Stimulated activated CD8-positive, alpha-beta memory T cell treated with anti-CD3 and anti-CD28 coated beads, Interleukin-7, amount 100 ng/mL, for 48 hours (primary cell): ENCODE data around the gene SEL1L2.

Source experiments
- DNase-seq, 2 donors: peaks; one replicate each; pipeline ENCODE4 v3.0.0-alpha.2; 2020; ENCODE audit warnings: low read depth in 1 of 2; ENCODE audit errors: extremely low read depth in 1 of 2

The SEL1L2 gene

DNA sequence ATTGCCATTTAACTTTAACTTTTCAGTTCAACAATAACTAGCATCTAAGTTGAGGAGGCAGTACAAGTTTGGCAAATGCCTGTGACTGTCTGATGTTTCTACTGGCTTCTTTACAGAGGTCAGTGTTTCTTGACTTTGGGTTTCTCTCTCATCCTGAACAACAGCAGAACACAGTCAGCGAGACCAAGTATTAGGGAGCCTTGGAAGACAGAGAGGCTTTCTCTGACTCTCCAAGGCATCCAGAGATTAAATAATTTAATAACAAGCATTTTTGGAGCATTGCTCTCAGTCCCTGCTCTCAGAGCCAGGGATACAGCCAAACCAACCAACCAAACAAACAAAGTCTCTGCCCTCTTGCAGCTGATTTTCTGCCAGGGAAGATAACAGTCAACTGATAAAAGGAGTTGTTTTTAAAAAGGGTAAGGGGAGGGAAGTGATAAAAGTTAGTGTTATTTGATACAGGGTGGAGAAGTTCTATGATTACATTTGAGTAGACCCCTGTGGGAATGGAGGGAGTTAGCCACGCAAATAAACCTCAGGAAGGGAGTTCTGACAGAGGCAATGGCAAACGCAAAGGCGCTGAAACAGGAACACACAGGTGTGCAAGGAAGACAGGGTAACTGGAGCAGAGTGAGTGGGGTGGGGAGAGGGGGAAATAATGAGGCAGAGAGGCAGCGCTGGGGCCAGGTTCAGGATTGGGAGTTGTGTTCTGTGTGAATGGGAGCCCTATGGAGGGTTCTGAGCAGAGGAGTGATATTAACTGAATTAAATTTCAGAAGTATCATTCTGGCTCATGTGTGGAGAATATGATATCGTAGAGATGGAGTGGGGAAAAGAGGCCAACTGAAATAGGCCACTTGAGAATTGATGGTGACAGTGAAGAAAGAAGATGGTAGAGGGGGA, 55.2 kb downstream of the SEL1L2 start:
- DNase-seq, result no peak

DNA sequence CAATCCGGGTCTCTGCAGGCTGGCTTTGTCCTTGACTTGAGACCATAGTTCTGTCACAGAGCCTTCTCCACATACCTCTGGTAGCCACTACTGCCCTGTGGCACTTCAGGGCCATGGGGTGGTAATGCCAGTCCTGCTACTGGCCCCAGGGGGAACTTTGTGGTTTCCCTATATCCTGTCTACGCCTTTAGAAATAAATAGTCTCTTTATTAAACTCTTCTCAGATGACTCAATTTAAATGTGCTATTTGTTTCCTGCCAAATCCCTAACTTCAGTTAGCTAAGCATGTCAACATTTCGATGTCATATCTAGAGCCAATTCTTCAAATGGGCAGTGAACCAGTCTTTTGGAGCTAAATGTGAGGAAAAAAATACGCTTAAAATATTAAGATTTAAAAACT, 60.1 kb downstream of the SEL1L2 start:
- DNase-seq, result no peak

DNA sequence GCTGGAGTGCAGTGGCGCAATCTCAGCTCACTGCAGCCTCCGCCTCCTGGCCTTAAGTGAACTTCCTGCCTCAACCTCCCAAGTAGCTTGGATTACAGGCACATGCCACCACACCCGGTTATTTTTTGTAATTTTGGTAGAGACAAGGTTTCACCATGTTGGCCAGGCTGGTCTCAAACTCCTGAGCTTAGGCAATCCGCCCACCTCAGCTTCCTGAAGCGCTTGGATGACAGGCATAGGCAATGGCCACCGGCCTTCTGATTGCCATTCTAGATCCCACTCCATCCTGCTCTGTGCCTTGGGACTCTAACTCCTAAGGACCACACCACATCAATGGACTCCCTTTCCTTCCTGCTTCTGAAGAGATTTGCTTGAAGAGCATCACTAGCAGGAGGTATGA, 60.6 kb downstream of the SEL1L2 start:
- DNase-seq, result no peak

DNA sequence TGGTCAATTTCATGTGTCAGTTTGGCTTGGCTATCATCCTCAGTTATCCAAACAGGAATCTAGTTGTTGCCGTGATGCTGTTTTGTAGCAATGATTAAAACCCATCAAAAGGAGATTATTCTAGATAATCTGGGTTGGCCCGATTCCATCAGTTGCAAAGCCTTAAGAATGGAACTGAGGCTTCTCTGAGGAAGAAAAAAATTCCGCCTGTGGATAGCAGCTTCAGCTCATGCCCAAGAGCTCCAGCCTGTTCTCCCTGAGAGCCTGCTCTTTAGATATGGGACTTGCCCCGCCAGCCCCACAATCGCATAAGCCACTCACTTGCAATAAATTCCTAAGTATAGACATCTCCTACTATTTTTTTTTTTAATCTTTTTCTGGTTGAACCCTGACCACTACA, 61.5 kb downstream of the SEL1L2 start:
- DNase-seq, result no peak

DNA sequence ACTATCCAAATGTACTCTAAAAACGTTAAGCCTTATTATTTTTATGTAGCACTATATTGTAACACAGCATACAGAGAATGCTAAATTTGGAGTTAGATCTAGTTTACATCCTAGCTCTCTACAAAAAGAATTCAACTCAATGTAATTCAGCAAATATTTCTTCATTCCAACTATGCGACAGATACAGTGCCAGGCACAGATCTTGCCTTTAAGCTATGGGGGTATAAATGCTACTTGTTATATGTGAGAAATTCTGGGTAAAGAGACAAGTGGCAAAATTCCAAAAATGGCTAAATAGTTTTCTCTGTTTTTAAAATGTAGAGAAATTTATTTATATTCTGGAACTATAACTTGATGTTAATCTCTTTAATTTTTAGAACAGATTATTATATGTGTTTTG, 63.2 kb downstream of the SEL1L2 start:
- DNase-seq, result no peak

DNA sequence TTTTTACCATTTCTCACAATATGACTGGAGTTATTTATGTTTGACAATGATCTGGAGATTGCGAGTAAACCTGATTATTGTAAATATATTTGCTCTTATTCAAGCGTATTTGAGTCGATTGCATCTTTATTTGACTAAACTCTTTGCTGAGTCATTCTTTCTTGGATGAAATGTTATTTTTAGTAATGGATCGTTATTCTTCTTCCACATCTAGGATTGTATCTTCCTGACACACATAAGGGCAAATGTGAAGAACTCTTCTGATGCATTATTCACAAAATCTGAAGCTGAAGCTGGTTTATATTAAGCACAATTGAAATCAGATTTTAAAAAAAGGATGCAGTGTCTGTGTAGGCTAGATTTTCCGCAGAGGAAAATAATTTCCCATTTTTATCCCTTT, 68.2 kb downstream of the SEL1L2 start:
- DNase-seq, result no peak

DNA sequence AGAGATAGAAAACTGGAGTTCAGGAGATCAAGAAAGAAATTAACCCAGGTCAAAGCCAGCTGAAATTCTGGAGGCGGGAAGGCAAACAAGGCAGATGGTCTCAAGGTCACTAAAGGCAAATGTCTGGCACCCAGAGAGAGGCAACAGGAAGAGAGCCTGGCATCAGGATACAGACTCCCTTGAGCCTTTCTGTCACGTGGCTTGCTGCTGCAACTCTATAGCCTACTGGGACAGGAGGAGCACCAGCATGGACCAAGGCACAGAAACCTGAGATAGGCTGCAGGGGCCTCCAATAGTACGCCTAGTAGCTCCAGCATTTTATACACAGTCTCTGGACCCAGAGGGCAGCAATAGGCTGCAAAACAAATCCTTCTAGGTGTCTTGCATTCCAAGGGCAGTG, 75.1 kb downstream of the SEL1L2 start:
- no peak for DNase-seq

DNA sequence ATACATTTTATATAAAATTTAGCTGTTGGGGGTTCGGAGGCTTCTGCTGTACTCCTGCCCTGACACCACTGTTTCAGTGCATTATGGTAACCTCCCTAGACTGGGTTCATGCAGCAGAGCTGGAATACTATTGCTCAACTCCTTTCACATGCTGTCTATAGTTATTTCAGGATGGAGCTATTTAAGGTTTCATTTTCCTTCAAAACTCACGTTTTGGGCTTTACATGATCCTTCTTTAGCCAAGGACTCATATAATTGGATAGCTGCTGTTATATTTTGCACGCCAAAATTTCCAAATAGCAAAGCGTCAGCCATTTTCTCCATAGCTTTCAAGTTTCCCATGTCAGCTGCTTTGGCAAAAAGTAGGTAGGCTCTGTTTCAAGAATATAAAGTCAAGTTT, 76.8 kb downstream of the SEL1L2 start:
- no peak for DNase-seq

DNA sequence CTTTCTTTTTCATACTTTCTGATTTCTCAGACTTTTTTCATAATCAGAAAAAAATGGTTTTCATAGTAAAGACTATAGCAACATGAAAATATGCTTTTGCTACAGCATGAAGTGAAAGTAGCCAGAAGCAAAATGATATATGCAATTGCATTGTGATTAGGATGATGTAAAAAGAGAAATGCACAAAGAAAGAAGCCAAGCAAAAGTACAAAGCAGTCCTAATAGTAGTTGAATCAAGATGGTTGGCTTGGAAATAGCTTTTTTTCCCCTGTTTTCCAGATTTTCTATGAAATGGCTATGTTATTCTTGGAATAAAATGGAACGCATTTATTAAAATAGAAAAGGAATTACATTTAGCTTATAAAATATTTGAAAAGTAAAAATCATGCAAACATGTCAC, 77.3 kb downstream of the SEL1L2 start:
- no peak for DNase-seq

DNA sequence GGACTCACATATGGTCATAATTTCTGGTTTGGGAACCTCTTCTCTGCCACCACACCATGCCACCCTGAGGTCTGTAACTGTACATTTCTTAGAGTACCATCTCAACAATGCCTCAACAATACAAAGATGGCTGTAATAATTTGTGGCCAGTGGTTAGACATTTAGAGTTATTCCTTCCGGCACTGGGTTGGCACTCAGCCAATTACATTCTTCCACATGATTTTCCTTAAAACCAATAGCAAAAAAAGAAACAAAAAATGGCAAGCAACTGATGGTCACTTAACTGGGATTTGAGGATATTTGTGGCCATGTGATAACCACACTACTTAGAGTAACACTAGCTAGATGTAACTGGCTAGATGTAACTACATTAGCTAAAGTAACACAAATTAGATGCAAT, 79.9 kb downstream of the SEL1L2 start:
- DNase-seq, result no peak

DNA sequence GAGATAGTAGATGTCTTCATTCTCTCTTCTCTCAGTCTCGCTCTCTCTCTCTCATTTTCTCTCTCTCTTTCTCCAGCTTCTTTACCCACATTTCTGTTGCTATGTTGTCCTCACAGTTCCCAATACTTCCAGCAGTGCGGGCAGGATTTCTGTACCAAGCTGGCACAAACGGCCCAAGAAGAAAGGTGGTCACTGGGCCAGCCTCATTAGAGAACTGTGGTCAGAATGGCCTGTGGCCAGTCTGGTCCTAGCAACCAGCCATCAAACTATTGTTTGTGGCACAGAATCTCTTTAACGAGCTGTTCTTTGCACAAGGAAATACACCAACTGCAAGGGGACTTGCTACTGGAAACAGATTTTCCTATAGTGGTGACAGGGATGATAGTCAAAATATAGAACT, 81.3 kb downstream of the SEL1L2 start:
- DNase-seq, result no peak

DNA sequence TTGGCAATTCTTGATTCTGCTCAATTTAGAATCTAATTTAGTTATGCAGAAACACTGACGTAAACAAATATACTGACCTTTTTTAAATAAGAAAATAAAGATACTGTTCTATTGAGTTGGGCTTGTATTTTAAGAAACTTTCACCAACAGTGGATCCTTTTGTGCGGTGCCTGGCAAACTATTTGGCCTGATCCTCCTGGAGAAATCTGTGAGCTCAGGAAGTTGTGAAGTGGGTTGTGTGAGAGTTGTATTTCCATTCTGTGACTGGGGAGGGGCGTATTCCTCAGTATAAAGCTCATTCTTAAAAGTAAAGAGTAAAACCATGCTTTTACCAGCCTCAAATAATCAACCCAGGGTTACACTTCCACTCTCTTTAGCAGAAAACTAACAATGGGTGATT, 85.6 kb downstream of the SEL1L2 start:
- DNase-seq, result no peak

DNA sequence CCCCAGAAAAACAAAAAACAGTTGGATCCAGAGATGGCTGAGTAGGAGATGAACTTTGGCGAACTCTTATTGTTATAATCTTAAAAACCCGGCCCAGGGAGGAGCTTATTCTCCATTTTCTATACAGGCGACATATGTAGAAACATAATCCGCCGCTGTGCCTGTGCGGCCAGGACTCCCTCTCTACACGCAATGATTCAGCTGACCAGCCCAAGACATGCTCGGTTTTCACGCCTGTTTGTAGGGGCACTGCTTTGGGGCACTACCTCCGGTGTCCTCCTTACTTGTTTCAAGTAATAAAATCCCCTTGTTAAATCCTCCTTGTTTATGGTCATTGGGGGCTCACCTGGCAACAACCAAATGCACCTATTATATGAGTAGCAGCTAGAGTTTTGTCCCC, 89.9 kb downstream of the SEL1L2 start:
- no peak for DNase-seq

DNA sequence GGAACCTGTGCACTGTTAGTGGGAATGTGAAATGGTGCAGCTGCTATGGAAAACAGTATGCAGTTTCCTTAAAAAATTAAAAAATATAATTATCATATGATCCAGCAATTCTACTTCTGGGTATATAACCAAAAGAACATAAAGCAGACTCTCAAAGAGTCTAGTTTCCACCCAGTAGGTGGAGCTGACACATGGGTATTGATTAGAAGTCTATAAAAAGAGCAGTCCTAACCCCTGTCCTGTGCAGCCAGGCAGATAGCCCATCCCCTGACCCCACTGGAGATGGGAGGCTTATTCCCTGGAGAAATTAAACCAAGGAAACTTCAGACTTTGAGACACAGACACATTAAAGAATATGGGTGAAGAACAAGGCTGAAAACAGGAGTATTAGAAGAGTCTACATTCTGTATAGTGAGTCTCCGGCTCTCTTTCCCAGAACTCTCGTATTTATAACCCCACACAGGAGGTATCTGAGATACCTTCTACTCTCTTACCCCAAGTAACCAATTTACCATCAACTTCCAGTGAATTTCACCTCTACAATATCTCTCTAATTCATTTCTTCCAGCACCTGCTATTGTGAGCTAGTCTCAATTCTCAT, 92.3 kb downstream of the SEL1L2 start:
- no peak for DNase-seq

DNA sequence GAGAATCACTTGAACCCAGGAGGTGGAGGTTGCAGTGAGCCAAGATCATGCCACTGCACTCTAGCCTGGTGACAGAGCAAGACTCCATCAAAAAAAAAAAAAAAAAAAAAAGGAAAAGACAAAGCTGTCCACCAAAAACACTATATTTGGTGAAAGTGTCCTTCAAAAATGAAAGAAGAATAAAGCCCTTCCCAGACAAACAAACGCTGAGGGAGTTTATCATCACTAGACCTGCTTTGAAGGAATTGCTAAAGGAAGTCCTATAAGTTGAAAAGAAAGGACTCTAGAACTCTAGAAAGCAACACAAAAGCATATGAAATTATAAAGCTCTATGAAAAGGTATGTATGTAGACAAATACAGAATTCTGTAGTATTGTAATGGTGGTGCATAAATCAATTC, 98.8 kb downstream of the SEL1L2 start:
- no peak for DNase-seq

DNA sequence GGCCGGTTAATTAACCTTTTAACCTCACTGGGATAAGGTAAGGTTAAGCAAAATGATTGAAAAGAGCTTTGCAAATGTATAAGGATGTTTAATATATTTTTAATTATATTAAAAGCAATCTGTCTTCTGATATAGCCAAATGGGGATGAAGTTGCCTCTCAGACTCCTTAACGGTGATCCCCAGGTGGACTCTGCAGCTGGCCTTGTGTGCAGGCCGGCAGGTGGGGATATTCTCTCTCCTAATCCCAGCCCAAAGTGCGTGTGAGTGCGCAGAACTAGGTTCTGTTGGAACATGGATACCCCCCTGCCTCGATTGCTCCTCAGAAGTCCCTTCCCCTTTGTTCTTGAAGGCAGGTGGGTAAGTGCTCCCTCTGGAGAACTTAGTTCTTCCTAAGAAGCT, 105.6 kb downstream of the SEL1L2 start:
- DNase-seq, result no peak

DNA sequence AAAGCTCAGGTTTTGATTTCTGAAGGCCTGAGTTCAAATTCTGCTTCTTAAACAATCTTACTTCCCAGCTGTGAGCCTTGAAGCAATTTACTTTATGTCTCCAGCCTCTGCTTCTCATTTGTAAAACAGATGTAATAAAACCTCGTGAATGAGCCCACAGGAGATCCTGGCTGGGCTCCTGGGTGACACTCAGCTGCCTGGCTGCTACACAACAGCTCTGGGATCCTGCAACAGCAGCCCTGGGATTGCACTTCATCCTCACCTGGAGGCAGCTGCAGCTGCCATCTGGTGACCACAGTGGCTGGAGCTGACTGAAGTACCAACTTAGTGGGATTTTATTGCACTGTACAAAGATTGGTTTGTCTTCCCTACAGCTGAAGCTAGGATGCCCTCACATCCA, 107.0 kb downstream of the SEL1L2 start:
- DNase-seq, result no peak

DNA sequence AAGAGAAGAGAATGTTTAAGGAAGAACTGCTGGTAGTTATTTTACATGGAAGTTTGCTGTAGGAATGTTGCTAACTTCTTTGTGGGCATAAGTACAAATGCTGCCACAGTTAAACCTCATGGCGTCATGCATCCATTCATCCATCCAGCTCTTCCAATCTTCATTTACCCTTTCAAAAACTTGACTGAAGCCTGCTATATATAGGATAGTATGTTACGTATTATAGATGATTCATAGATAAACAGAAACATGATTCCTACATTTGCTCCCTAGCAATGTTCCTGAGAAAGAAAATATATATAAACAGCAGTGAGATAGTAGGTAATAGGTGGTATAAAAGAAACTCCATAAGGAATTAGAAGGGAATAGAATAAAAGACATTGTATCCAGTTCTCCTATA, 111.8 kb downstream of the SEL1L2 start:
- no peak for DNase-seq

DNA sequence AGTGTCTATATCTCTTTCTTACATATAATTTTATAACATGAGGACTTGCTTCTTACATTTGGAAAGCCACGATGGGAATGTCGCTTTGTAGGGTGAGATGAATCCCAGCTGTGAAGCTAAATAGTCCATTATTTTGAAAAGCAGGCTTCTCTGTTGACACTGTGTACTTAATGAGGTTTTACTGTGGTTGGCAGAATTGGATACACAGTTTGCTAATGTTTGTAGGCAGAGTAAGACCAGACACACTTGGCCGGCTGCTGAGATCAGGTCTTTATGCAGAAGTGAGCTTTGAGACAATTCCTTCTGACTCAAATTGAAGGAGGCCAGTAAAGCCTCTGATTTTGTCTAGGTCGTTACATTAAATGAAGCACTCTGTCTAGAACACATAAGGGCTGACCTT, 112.6 kb downstream of the SEL1L2 start:
- DNase-seq, result no peak

DNA sequence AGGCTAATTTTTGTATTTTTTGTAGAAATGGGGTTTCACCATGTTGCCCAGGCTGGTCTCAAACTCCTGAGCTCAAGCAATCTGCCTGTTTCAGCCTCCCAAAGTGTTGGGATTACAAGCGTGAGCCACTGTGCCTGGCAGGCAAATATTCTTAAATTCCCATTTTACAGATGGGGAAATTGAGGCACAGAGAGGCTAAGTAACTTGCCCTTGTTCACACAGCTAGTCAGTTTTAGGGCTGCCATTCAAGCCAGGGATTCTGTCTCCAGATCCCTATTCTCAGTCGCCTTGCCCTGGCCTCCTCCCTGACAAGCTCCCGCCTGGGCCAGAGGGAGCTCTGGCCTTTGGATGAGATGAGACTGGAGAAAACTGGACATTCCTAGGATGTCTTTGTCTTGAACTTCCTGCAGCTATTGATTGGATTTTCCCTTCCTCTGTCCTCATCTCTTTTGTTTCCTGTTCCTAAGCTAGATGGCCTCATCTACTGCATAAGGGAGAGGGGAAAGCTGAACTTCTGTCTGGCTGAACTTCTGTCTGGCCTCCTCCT, 115.1 kb downstream of the SEL1L2 start:
- no peak for DNase-seq

DNA sequence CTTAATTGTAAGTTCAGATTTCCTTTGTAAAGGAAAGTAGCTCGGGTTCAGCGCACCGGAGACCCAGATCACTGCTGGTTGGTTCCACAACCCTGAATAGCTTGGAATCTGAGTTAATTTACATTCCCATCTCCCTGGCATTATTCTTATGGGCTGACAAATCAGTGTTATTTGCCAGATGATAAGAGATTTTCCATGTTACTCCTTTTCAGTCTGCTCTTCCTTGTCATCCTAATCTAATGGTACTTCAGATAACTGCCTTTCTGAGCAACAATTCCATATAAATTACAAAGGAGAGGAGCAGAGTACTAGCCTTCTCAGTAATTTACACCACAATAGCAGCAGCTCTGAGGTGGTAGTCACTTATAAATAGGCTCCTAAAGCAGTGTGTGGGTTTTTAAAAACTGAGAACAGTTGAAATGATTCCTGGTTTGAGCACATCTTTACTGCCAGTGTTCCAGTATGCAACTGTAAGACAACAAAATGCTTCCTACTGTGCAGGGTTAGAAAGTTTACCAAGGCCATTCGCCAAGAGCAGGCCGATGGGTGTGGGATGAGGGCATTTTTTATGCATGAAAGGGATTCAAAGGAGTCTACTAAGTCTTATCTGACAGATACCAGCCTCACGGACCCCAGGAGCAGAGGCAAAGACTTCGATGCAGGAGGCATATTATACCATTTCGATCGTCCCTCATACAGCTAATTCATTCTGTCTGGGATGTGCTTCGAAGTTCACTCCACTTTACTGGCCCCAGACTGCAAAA, 115.8 kb downstream of the SEL1L2 start:
- no peak for DNase-seq

DNA sequence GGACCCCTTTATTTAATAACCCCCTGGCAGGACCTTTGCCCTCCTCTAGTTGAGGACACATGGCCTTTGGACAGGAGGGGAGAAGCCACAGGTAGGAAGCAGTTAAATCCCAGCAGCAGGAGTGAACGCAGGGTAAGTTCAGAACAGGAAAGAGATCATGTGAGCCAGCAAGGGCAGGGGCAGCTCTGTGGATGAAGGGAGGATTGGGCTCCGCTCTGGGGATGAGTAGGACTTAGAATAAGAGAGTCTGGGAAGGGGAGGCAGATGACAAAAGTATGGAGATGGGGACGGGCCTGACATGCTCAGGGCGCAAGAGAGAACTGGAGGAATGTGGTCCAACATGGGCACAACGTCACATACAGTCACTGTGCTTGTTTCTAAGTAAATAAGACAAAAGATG, 116.6 kb downstream of the SEL1L2 start:
- DNase-seq, result no peak
